Hepatocyte (in vitro differentiated cells): Measurements from ENCODE around the gene GPSM3. TPM values are rescaled to one million over a fixed set of nuclear protein-coding genes. Genes with fewer than 3 reads are reported as not detected.

ENCODE experiments used
- DNase-seq: peaks from one replicate; pipeline ENCODE4 v3.0.0-alpha.2; 2016; ENCODE audit warnings: low spot score
- H2AFZ ChIP-seq: fragments of 200-600 bp; sonication (generic); 2 replicates; pipeline ENCODE4 v1.6.0; 2016; ENCODE audit warnings: antibody characterized with exemption, mild to moderate bottlenecking
- H3K27ac ChIP-seq: fragments of 200-600 bp; sonication (generic); 2 replicates; pipeline ENCODE4 v1.5.1; 2016; ENCODE audit warnings: mild to moderate bottlenecking
- H3K27me3 ChIP-seq: fragments of 200-600 bp; sonication (generic); 2 replicates; pipeline ENCODE4 v1.6.1; 2016
- H3K36me3 ChIP-seq: fragments of 200-600 bp; sonication (generic); replicated peaks from 2 replicates; pipeline ENCODE4 v1.5.1; 2016; ENCODE audit warnings: low read depth; ENCODE audit not compliant: insufficient read depth
- H3K4me1 ChIP-seq: fragments of 200-600 bp; sonication (generic); 2 replicates; pipeline ENCODE4 v1.5.1; 2016; ENCODE audit warnings: mild to moderate bottlenecking, moderate library complexity; ENCODE audit not compliant: insufficient read depth
- H3K4me2 ChIP-seq: fragments of 200-600 bp; sonication (generic); 2 replicates; pipeline ENCODE4 v1.6.0; 2016
- H3K4me3 ChIP-seq: fragments of 200-600 bp; sonication (generic); 2 replicates; pipeline ENCODE4 v1.5.1; 2016; ENCODE audit warnings: mild to moderate bottlenecking
- H3K79me2 ChIP-seq: fragments of 200-600 bp; sonication (generic); 2 replicates; pipeline ENCODE4 v1.6.0; 2017; ENCODE audit warnings: mild to moderate bottlenecking
- H3K9me2 ChIP-seq: fragments of 200-600 bp; sonication (generic); replicated peaks from 2 replicates; pipeline ENCODE4 v1.6.0; 2017; ENCODE audit warnings: mild to moderate bottlenecking; ENCODE audit not compliant: insufficient read depth
- H3K9me3 ChIP-seq: fragments of 200-600 bp; sonication (generic); 2 replicates; pipeline ENCODE4 v1.5.1; 2016; ENCODE audit warnings: low read depth, mild to moderate bottlenecking
- H4K20me1 ChIP-seq: fragments of 200-600 bp; sonication (generic); 2 replicates; pipeline ENCODE4 v1.6.0; 2016; ENCODE audit warnings: mild to moderate bottlenecking; ENCODE audit not compliant: insufficient read depth, poor library complexity, severe bottlenecking
- CTCF ChIP-seq: fragments of 200-600 bp; sonication (generic); IDR thresholded peaks from 2 replicates; pipeline ENCODE4 v1.5.1; 2016; ENCODE audit warnings: antibody characterized with exemption, mild to moderate bottlenecking; ENCODE audit not compliant: poor library complexity
- EZH2 ChIP-seq: fragments of 200-600 bp; sonication (generic); IDR thresholded peaks from 2 replicates; pipeline ENCODE4 v1.6.1; 2016; ENCODE audit warnings: antibody characterized with exemption, mild to moderate bottlenecking, borderline replicate concordance
- EZH2phosphoT487 ChIP-seq: fragments of 200-600 bp; sonication (generic); IDR thresholded peaks from one replicate; pipeline ENCODE4 v1.6.1; 2018; ENCODE audit warnings: antibody characterized with exemption, mild to moderate bottlenecking, low read depth, moderate library complexity; ENCODE audit not compliant: unreplicated experiment, severe bottlenecking
- WGBS: methylation state at CpG from one replicate; pipeline ENCODE4 v1.1.6; 2016; ENCODE audit warnings: low lambda C conversion rate; ENCODE audit errors: missing lambda C conversion rate; 5-methylcytosine and 5-hydroxymethylcytosine counted together
- polyA plus RNA-seq: library from polyadenylated mRNA; unstranded; fragments of >200 nt; fragmentation: Nextera tagmentation; extraction: Ambion mirVana; gene quantifications from 2 replicates; pipeline ENCODE4 v1.2.1, GENCODE V29; 2016
- total RNA-seq: library from RNA; depleted of rRNA; stranded (reverse); fragments of >200 nt; gene quantifications from 2 replicates; pipeline ENCODE4 v1.2.3, GENCODE V29; 2014

GPSM3 gene
- total and polyA plus RNA-seq, 2 experiments from 2014 or later: 3.4 to 4.3 TPM

GRCh38 chr6:32177788-32178546, 14.5 kb downstream of the GPSM3 start, which contains the start of gene RNF5:
Gene RNF5, plus strand, starts transcription at chr6:32178405. Its CDS starts 107 bp downstream, at chr6:32178512.
- Histone ChIP-seq H3K79me2 (peaks cover 44% of the 10 kb centered on the region), H4K20me1 (no peaks in the 10 kb centered on the region), H3K36me3 (no peaks in the 10 kb centered on the region), H3K4me1 (peaks cover 13% of the 10 kb centered on the region), H3K27ac (peak within 1 kb of the TSS; percentile 94), H3K27me3 (no peaks in the 10 kb centered on the region), H2AFZ (peak within 1 kb of the TSS; percentile 24), H3K9me2 (no peaks in the 10 kb centered on the region), H3K4me3 (peak within 1 kb of the TSS; percentile 51), H3K9me3 (no peaks in the 10 kb centered on the region), H3K4me2 (peak within 1 kb of the TSS; percentile 86)
- 2% methylated on average over 28 of the region's 33 CpGs for WGBS
- TF ChIP-seq EZH2 (no peak), EZH2phosphoT487 (no peak), CTCF (no peak)
- peak; percentile 99 for DNase-seq

- DNase-seq: peak; percentile 76
- Histone ChIP-seq H3K27me3 (no peaks in the 10 kb centered on the region), H2AFZ (peak overlapping the region; percentile 24), H3K4me2 (peak overlapping the region; percentile 71), H3K9me2 (no peaks in the 10 kb centered on the region), H3K27ac (peak overlapping the region; percentile 94), H3K4me1 (peaks cover 13% of the 10 kb centered on the region), H3K79me2 (peaks cover 48% of the 10 kb centered on the region), H3K4me3 (peak overlapping the region; percentile 6), H4K20me1 (no peaks in the 10 kb centered on the region), H3K36me3 (no peaks in the 10 kb centered on the region), H3K9me3 (no peaks in the 10 kb centered on the region)
- no peak for TF ChIP-seq EZH2phosphoT487
- WGBS: 0% methylated on average over 20 of the region's 20 CpGs
These were observed 15.2 kb downstream of the GPSM3 start for GRCh38 chr6:32177183-32177787.

- Histone ChIP-seq H2AFZ (peak overlapping the region; percentile 24), H3K4me2 (peak overlapping the region; percentile 71), H4K20me1 (no peaks in the 10 kb centered on the region), H3K36me3 (no peaks in the 10 kb centered on the region), H3K4me3 (peak overlapping the region; percentile 6), H3K27me3 (no peaks in the 10 kb centered on the region), H3K9me2 (no peaks in the 10 kb centered on the region), H3K27ac (peak overlapping the region; percentile 94), H3K79me2 (peaks cover 55% of the 10 kb centered on the region), H3K4me1 (peaks cover 13% of the 10 kb centered on the region), H3K9me3 (no peaks in the 10 kb centered on the region)
- DNase-seq: no peak
- TF ChIP-seq EZH2phosphoT487: no peak
- TF ChIP-seq CTCF: no peak
- TF ChIP-seq EZH2: no peak
- 20% methylated on average over 5 of the region's 5 CpGs for WGBS
These were observed 15.8 kb downstream of the GPSM3 start for GRCh38 chr6:32176476-32177182.
